HG03045 (cell line): ENCODE data around the gene GLE1.
"Not testable (repeated sequence)": the region's sequence is repeated elsewhere in the genome, so short reads cannot be mapped to it uniquely, and the experiment has no call there.

Source experiments
- ATAC-seq: cut with Tn5 transposase; IDR thresholded peaks from one replicate; pipeline ENCODE4 v1.9.1; 2021; ENCODE audit warnings: mild to moderate bottlenecking, moderate library complexity; ENCODE audit not compliant: unreplicated experiment

GLE1 gene

GRCh38 chr9:128495804-128496417, 8.6 kb upstream of the GLE1 start:
- ATAC-seq = no peak

DNA sequence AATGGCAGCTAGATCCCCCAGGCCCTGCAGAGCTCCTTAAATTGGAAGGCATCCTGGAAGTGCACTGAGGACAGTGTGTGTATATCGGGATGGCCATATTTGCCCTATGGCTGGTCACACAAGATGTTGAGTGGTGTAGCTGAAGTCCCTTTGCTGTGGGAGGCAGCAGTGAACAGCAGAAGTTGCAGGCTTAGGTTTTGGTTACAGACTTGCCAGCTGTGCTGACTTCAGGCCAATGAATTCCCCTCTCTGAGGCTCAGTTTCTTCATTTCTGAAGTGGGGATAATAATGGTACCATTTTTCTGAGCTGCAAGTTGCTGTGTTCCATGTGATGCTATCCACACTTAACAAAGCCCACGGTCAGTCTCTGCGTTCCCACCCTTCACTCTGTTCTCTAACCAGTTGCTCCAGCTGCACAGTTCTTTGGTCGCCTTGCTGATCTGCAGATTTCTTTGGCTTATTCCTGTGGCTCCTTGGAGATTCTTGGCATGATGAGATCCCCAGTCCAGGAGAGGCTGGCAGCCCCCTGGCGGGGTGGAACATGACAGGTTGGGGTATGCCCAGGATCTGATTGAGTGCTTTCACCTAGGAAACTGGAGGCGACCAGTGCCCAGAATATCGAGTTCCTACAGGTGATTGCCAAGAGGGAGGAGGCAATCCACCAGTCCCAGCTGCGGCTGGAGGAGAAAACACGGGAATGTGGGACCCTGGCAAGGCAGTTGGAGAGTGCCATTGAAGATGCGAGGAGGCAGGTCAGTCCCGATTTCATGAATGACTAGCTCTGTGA, 6.5 kb upstream of the GLE1 start:
- no peak for ATAC-seq

DNA sequence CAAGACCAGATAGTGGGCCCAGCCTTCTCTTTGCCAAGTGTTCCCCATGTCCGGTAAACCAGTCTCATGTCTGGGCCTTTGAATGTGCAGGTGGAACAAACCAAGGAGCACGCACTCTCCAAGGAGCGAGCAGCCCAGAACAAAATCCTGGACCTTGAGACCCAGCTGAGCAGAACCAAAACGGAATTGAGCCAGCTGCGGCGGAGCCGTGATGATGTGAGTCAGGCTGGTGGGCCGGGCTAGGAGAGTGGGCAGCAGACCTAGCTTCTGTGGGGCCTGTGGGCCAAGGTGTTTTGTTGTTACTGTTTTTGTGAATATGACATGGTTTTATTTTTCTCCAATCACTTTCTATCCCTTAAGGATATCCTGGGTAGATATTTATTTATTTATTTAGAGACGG, 5.6 kb upstream of the GLE1 start:
- ATAC-seq = no peak

- no peak for ATAC-seq
Observed at GRCh38 chr9:128499920-128500319, 4.6 kb upstream of the GLE1 start.

GRCh38 chr9:128503415-128503825, 1.1 kb upstream of the GLE1 start:
- ATAC-seq = not testable (repeated sequence)

DNA sequence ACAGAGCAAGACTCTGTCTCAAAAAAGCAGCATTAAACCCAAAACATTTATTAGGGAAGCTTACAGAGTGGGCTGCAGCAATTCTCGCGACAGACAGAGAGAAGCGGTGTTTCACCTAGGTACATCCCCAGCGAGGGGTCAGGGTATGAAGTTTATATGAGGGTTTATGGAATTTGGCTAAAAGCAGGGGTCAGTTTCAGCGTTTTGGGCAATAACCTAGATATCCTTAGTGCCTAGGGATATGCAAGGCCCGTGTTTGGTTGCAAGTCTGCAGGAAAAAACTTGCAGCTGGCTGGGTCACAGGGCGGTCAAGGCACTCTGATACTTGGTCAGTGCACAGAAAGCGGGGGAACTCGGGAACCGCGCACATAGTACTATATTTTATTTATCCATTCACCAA, 649 bp upstream of the GLE1 start:
- no peak for ATAC-seq

DNA sequence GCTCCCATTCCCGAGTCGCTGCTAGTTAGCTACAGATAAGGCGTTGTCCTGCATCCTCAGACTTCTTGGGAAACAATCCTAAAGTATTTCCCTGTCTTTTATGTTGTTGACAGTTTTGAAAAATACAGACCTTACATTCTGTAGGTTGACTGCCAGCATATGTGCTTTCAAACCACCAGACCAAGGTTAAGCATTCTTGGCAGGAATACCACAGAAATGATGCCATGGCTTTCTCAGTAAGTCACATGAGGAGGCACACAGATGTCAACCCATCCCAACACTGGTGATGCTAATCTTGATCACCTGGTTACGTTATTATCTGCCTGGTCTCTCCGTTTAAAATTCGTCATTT, 871 bp downstream of the GLE1 start:
- no peak for ATAC-seq

- ATAC-seq = not testable (repeated sequence)
Observed at GRCh38 chr9:128505906-128506305, 1.4 kb downstream of the GLE1 start.

GRCh38 chr9:128512820-128513219, 8.3 kb downstream of the GLE1 start:
- no peak for ATAC-seq

DNA sequence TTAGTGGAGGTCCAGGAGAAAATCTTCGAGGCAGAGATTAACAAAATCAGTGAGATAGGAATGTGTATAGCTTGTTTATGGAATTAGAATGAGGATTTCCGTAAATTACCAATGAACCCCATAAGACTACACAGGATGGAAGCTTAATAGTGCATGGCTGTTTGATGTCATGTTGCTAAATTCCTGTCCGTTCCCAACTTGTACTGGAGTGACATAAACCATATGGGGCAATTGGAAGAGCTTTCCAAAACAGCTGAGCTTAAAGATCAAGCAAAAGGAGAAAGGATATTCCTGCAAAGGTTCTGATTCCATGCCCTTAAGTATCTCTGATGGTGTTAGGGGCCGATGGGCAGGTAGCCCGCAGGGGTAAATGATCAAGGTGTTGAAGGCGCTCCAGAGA, 17.4 kb downstream of the GLE1 start:
- ATAC-seq = no peak

DNA sequence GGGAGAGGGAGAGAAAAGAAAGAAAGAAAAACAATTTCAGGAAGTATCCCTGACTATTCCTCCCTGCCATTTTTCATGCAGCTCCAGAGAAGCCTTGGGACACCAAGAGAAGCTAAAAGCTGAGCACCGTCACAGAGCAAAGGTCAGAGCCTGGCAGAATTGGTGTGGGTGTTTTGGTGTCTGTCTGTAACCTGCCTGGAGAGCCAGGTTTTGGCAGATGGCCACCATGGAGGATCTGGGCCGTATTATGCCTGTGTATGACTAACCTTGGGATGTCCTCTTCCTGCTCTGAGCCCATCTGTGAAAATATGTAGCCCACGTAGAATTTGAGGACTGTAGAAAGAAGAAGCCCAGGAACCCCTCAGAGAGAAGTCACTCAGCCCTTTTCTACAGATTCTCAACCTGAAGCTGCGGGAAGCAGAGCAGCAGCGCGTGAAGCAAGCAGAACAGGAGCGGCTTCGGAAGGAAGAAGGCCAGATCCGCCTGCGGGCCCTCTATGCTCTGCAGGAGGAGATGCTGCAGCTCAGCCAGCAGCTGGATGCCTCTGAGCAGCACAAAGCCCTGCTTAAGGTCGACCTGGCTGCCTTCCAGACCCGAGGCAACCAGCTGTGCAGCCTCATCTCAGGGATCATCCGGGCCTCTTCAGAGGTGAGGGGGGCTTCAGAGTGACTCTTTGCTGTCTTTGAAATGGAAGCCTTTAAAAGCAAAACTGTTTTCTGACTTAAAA, 18.8 kb downstream of the GLE1 start:
- no peak for ATAC-seq

- no peak for ATAC-seq
Observed at GRCh38 chr9:128526720-128527119, 22.2 kb downstream of the GLE1 start.

- no peak for ATAC-seq
Observed at GRCh38 chr9:128528445-128529160, 24.1 kb downstream of the GLE1 start.

GRCh38 chr9:128529191-128529590, 24.7 kb downstream of the GLE1 start:
- no peak for ATAC-seq

- no peak for ATAC-seq
Observed at GRCh38 chr9:128532581-128532980, 28.1 kb downstream of the GLE1 start.

DNA sequence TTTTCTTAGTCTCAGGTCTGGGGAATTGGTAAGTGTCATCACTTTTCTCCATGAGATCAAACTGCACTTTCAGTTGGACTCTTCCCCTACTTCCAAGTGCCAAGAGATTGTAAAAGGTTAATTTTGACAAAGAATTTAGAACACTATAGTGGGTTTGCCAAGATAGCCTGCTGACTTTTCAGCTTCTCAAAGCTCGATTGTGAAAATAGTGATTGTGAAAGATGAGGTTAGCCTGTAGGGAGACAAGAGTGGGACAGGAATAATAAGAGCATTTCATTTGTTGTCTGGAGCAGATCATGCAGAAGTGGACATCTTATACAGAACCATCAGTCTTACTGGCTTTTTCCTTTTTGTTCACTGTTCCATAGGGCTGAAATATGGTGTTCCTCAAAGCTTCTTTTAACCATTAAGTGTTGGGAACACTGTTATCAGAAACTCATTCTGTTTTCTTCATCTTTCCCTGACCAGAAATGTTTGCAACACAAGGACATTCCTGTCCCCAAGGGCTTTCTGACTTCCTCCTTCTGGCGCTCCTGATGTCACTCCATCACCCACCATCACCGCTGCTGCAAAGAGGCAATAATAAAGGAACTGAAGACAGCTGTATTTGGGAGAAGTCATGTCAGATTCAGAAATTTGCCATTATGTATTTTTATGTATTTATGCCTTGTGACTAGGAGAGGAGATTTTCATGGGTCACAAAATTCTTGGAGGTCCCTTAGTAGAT, 36.3 kb downstream of the GLE1 start:
- ATAC-seq = no peak

GRCh38 chr9:128546504-128546903, 42.0 kb downstream of the GLE1 start:
- no peak for ATAC-seq

DNA sequence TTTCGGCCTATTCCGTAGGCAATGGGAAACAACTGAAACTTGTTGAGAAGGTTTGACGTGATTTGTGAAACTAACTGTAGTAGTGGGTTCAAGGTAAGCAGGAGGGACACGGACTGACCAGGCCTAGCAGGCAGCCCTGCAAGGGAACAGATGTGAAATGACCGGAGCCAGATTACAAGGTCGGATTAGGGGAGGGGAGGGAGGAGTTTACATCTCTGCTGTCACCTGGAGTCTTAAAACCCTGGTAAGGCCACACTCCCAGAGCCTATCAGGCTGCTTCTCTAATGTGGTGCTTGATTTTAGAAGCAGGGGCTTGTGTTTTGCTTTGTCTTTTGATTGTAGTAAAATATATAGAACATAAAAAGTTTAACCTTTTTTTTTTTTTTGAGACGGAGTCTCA, 44.4 kb downstream of the GLE1 start:
- ATAC-seq = no peak

DNA sequence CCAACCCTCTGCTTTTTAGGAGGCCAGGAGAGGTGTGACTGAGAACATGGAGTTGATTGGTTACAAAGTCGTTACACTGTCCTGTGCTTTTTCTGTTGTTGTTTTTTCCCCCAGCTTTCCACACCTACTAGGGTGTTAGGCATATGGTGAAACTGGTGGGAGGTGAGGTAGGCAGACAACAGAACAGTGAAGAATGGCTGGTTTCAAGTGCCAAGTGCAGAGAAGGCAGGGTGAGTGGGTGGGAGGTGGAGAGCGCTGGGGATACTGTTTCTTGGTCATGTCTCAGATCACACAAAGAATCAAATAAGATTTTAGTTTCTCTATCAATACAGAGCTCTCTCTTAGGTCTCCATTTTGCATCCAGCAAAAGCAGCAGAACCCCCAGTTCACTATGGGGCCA, 45.7 kb downstream of the GLE1 start:
- ATAC-seq = no peak

DNA sequence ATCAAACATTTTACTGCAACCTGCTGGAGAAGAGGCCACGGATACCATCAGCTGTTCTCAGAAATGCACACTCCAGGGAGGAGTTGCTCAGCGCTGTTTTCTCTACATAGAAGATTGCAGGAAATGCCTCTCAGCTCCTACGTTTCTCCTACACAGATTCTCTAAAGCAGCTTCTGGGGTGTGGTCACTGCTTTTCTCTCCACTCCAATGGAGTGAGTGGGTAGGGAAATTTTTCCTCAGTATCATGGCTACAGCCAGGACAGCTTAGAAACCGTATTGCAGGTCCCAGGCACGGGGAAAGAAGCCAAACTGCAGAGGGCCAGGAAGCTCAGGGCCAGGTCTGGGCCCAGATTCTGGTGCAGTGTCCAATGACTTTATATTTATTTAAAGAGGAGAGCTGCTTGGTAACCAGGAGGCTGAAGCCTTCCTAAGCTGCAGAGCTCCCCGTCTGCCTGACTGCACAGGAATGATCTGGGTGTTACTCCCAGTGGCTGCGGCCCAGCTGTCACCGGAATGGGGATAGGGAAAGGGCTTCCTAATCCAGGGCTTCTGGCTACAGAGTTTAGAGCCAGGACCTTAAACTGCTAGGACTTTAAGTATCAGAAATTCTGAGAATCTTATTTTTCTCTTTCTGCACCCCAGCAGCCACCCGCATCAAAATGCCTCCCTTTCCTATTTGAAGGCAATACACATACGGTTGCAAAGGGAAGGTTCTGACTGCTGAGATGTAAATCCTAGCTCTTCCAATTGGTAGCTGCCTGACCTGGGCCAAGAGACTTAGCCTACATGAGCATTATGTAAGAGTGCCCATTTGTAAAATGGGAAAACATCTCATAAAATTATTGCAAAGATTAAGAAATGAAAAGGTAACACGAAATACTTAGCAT, 46.5 kb downstream of the GLE1 start:
- ATAC-seq = no peak
